Heart left ventricle (tissue), 16 donors: ENCODE measurements around the gene POLR1C. TPM values are rescaled to one million over a fixed set of nuclear protein-coding genes. Genes with fewer than 3 reads are reported as not detected.

Experiments
- ATAC-seq, 4 donors: fragments of 200-7000 bp; cut with Tn5 transposase; one replicate each; pipeline ENCODE4 v1.9.1; 2020 to 2022; ENCODE audit warnings: moderate library complexity in 4 of 4, mild to moderate bottlenecking in 3 of 4, moderate number of reproducible peaks in 1 of 4
- DNase-seq, 5 donors: peaks; one replicate each; pipeline ENCODE4 v3.0.0-alpha.2; 2020
- H3K27ac ChIP-seq, 12 donors: fragments of 200-600 bp; sonication (generic) in 4 of 12; one replicate each; pipeline versions ENCODE4 v1.5.0 to v1.8.0; 2016 to 2022; ENCODE audit warnings: mild to moderate bottlenecking in 2 of 12
- H3K27me3 ChIP-seq, 9 donors: fragments of 200-600 bp; sonication (generic) in 2 of 9; one replicate each; pipeline versions ENCODE4 v1.5.1 to v1.8.0; 2016 to 2022; ENCODE audit warnings: mild to moderate bottlenecking in 3 of 9
- H3K36me3 ChIP-seq, 9 donors: fragments of 200-600 bp; sonication (generic) in 2 of 9; one replicate each; pipeline versions ENCODE4 v1.5.0 to v1.8.0; 2018 to 2022; ENCODE audit warnings: mild to moderate bottlenecking in 2 of 9
- H3K4me1 ChIP-seq, 12 donors: fragments of 200-600 bp; sonication (generic) in 4 of 12; one replicate each; pipeline versions ENCODE4 v1.5.0 to v1.8.0; 2016 to 2022; ENCODE audit warnings: mild to moderate bottlenecking in 3 of 12
- H3K4me3 ChIP-seq, 12 donors: fragments of 200-600 bp; sonication (generic) in 4 of 12; one replicate each; pipeline versions ENCODE4 v1.5.0 to v1.8.0; 2017 to 2022; ENCODE audit warnings: mild to moderate bottlenecking in 9 of 12, moderate library complexity in 4 of 12
- H3K9me3 ChIP-seq, 12 donors: fragments of 200-600 bp; sonication (generic) in 4 of 12; one replicate each; pipeline versions ENCODE4 v1.5.0 to v1.8.0; 2016 to 2022; ENCODE audit warnings: mild to moderate bottlenecking in 1 of 12
- POLR2A ChIP-seq, 2 donors: fragments of 450-650 bp; IDR thresholded peaks; one replicate each; pipeline ENCODE4 v1.6.1; 2017; ENCODE audit warnings: antibody characterized with exemption in 2 of 2, mild to moderate bottlenecking in 2 of 2, moderate library complexity in 2 of 2
- WGBS, 4 donors: extraction: QIAGEN DNeasy Blood & Tissue Kit in 2 of 4; methylation state at CpG; one replicate each; pipeline versions ENCODE4 v1.1.5 to v1.1.7; 2013 to 2018; 5-methylcytosine and 5-hydroxymethylcytosine counted together
- intact Hi-C, 10 donors: fragments of 100-400 bp; cut with DNase I; formaldehyde crosslinking; loops; one replicate each; pipeline versions ENCODE4 v1.11.1 to v1.14.2; 2022
- polyA plus RNA-seq, 2 donors: library from polyadenylated mRNA; stranded (reverse); fragments of 200-250 nt; gene quantifications; one replicate each; pipeline ENCODE4 v1.2.3, GENCODE V29; 2013
- total RNA-seq, 9 donors: library from RNA; depleted of rRNA in 2 of 9; stranded (reverse); fragments of >200 nt in 2 of 9; fragmentation: NEBNext Ultra II Directional in 3 of 9; extraction: Animal tissue kit (Norgen Biotek cat#: 25700) in 3 of 9; gene quantifications; one replicate each; pipeline versions ENCODE4 v1.1.0 to v1.2.4, GENCODE V29; 2016 to 2023
- TF ChIP-seq, protein P1 (sequence below), 12 donors: fragments of 200-600 bp; sonication (generic) in 4 of 12; IDR thresholded peaks; one replicate each; pipeline versions ENCODE4 v1.5.0 to v1.8.0; 2018 to 2022; ENCODE audit warnings: antibody characterized with exemption in 12 of 12, mild to moderate bottlenecking in 5 of 12
- donor health status: ischemic (EF 13 %, LVEDD 7.1; RV severe dilation, severe dysfunction).
- donor health status: healthy with polysubstance abuse.
- donor health status: DM: no; HTN: yes; CAD: no.
- donor health status: DM: no; HTN: no; CAD: no.
- donor health status: ischemic (EF 25% LVEDD 6.9; RV normal size, moderate dysfunction).
- donor health status: ischemic (EF 25% LVEDD 5.7; RV mildly dilated, moderate dysfunction).
- donor health status: healthy.
- donor health status: DM: yes; HTN: yes; CAD: no.
- donor health status: ischemic (EF 35%, LVEDD 5.7; RV mildly dilated, moderate dysfunction).
- donor health status: nonischemic (EF 11% LVEDD 7.7; RV severe dilation, severe dysfunction).
- donor health status: DM: yes; HTN: yes; CAD: no.
- donor health status: PGD.
- donor health status: ischemic (EF 29% LVEDD 5.4; RV normal size, mild dysfunction).
- donor health status: nonischemic (EF 23%, LVEDD 6.1; RV moderate dilation, normal function).

The POLR1C gene
- total and polyA plus RNA-seq, 11 donors = 9.5 to 52.9 (median 13.5) TPM

DNA sequence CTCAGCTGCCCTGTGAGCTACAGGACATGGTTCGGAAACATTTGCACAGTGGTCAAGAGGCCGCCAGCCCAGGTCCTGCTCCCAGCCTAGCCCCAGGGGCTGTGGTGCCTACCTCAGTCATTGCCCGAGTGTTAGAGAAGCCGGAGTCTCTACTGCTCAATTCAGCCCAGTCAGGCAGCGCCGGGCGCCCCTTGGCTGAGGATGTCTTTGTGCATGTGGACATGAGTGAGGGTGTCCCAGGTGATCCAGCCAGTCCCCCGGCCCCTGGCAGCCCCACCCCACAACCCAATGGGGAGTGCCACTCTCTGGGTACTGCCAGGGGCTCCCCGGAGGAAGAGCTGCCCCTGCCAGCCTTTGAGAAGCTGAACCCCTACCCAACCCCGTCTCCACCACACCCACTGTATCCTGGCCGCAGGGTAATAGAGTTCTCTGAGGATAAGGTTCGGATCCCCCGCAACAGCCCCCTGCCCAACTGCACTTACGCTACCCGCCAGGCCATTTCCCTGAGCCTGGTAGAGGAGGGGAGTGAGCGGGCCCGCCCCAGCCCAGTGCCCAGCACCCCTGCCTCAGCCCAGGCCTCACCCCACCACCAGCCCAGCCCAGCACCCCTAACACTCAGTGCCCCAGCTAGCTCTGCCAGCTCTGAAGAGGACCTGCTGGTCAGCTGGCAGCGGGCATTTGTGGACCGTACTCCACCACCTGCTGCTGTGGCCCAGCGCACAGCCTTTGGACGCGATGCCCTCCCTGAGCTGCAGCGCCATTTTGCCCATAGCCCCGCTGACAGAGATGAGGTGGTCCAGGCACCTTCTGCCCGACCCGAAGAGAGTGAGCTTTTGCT, 11.9 kb upstream of the POLR1C start:
- H3K36me3 ChIP-seq = peaks cover 3 to 57% (median 47%) of the 10 kb centered on the region in 9 donors
- intact Hi-C loops = loop anchor here in 9 of 10 donors (5.0 to 10.0 kb wide), 7 partner anchors 118 to 250 kb away; partner anchors contain the start of gene ZNF318 (in 4 of the 9)
- DNase-seq = no peak

DNA sequence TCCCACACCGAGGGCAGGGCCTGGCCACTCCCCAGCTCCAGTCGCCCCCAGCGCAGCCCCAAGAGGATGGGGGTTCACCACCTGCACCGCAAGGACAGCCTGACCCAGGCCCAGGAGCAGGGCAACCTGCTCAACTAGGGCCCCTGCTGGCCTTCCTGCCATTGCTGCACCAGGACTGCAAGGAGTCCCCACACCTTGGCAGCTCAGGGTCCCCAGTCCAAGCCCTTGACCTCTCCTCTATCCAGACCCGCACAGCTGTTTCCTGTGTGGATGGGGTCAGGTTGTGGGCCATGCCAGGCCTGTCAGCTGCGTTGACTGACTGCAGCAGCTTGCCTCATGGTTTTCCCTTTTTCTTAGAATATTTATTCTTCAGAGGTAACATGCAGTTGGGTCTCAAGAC, 11.2 kb upstream of the POLR1C start:
- Histone ChIP-seq H3K4me3 (no peak overlapping the region), H3K27me3 (peaks cover 0 to 16% (median 0%) of the 10 kb centered on the region in 9 donors), H3K27ac (no peak overlapping the region), H3K9me3 (no peaks in the 10 kb centered on the region), H3K36me3 (peaks cover 3 to 50% (median 41%) of the 10 kb centered on the region in 9 donors), H3K4me1 (peaks cover 4 to 57% (median 31%) of the 10 kb centered on the region in 12 donors)
- no peak for ATAC-seq
- WGBS, 4 donors = 64 to 75% (median 69%) methylated on average over 6 of the region's 6 CpGs
- TF ChIP-seq, protein P1, sequence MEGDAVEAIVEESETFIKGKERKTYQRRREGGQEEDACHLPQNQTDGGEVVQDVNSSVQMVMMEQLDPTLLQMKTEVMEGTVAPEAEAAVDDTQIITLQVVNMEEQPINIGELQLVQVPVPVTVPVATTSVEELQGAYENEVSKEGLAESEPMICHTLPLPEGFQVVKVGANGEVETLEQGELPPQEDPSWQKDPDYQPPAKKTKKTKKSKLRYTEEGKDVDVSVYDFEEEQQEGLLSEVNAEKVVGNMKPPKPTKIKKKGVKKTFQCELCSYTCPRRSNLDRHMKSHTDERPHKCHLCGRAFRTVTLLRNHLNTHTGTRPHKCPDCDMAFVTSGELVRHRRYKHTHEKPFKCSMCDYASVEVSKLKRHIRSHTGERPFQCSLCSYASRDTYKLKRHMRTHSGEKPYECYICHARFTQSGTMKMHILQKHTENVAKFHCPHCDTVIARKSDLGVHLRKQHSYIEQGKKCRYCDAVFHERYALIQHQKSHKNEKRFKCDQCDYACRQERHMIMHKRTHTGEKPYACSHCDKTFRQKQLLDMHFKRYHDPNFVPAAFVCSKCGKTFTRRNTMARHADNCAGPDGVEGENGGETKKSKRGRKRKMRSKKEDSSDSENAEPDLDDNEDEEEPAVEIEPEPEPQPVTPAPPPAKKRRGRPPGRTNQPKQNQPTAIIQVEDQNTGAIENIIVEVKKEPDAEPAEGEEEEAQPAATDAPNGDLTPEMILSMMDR (IDR thresholded peaks at IDR 0.05) = no peak
- TF ChIP-seq POLR2A (IDR thresholded peaks at IDR 0.05) = no peak
- DNase-seq = no peak
- intact Hi-C loops = loop anchor here in 9 of 10 donors (1.0 to 10.0 kb wide), 10 partner anchors 51 to 251 kb away; partner anchors contain the start of genes ZNF318 (in 4 of the 9) and DLK2 (in 3 of the 9)

More for the DNA sequence above, 11.9 kb upstream of the POLR1C start:
- H3K27ac ChIP-seq = no peak overlapping the region
- 89 to 98% (median 95%) methylated on average over 11 to 26 of the region's 26 CpGs for WGBS, 4 donors
- no peak overlapping the region for H3K4me3 ChIP-seq
- no peak for ATAC-seq
- no peak for TF ChIP-seq POLR2A (IDR thresholded peaks at IDR 0.05)
- peaks cover 0 to 16% (median 0%) of the 10 kb centered on the region in 9 donors for H3K27me3 ChIP-seq
- H3K4me1 ChIP-seq = peaks cover 2 to 58% (median 33%) of the 10 kb centered on the region in 12 donors
- H3K9me3 ChIP-seq = no peaks in the 10 kb centered on the region

DNA sequence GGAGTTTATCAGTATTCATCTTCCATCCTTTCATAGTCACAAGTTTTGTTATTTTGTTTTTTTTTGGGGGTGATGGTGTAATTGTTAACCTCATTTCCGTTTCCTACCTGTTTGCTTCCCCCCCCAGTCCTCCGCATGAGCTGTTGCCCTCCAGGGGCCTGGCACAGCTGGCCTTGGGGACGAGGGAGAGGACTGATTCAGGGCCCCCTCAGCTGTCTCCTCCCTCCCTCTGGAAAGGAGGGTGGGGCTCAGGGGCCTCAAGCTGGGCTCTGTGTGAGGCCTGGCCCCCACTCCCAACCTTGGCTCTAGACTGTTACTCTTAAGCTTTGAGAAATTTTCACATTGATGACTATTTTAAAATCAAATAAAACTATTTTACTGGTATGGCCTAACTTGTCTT, 10.7 kb upstream of the POLR1C start:
- Histone ChIP-seq H3K4me3 (no peak overlapping the region), H3K4me1 (peaks cover 8 to 57% (median 32%) of the 10 kb centered on the region in 12 donors), H3K27ac (peak overlapping the region in 2 of 12 donors; percentile 0 to 47), H3K9me3 (no peaks in the 10 kb centered on the region), H3K36me3 (peaks cover 3 to 50% (median 41%) of the 10 kb centered on the region in 9 donors), H3K27me3 (peaks cover 0 to 16% (median 0%) of the 10 kb centered on the region in 9 donors)
- DNase-seq = no peak
- intact Hi-C loops = loop anchor here in 9 of 10 donors (1.0 to 10.0 kb wide), 10 partner anchors 51 to 251 kb away; partner anchors contain the start of genes ZNF318 (in 4 of the 9) and DLK2 (in 3 of the 9)
- ATAC-seq = no peak
- TF ChIP-seq, protein P1 (IDR thresholded peaks at IDR 0.05) = no peak
- TF ChIP-seq POLR2A (IDR thresholded peaks at IDR 0.05) = no peak
- 71 to 82% (median 80%) methylated on average over 3 of the region's 3 CpGs for WGBS, 4 donors

DNA sequence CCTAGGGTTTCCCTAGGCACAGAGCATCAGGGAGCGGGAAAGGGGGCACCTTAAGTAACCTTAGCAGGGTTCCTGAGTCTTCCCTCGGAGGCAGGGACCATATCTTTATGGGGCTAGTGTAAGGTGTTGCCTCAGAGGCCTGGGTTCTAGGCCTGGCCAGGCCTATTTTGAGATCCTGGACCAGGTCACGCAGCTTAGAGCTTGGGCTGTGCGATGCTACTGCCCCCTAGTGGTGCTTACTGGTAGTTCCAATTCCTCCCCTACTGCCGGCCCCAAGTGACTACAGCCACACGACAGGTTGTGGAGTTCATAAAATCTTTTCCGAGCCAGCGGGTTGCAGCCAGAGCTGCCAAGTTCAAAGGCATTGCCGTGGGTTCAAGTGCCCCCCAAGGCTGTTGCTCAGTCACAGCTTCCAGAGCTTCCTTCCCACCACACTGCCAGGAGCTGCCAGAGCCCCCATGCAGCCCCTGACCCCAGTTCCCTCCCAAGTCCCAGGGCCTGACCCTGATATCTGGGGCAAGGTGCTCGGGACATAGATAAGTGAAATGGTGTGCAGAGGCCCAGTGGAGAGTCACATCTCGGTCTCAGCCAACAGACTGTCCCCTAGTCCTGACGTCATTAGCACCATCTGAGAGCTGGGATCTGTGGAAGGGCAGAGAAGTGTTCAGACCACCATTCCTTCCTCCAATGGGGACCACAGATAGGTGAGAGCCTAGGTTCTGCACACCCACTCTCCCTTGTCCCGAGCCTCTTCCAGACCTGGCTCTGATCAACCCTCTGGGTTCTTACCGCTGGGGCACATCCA, 10.0 kb upstream of the POLR1C start:
- peaks cover 8 to 63% (median 37%) of the 10 kb centered on the region in 12 donors for H3K4me1 ChIP-seq
- no peaks in the 10 kb centered on the region for H3K9me3 ChIP-seq
- peak; percentile 36 to 71 (median 40) for ATAC-seq
- DNase-seq = peak in 4 of 5 donors; percentile 74 to 82 (median 78)
- intact Hi-C loops = loop anchor here in 9 of 10 donors (1.0 to 10.0 kb wide), 10 partner anchors 52 to 252 kb away; partner anchors contain the start of genes ZNF318 (in 4 of the 9) and DLK2 (in 3 of the 9)
- H3K4me3 ChIP-seq = no peak overlapping the region
- peak overlapping the region in 2 of 12 donors; percentile 0 to 47 for H3K27ac ChIP-seq
- TF ChIP-seq, protein P1 (IDR thresholded peaks at IDR 0.05) = peak; percentile 89 to 100 (median 97)
- peak in 1 of 2 donors; percentile 4 for TF ChIP-seq POLR2A (IDR thresholded peaks at IDR 0.05)
- H3K27me3 ChIP-seq = peaks cover 0 to 16% (median 0%) of the 10 kb centered on the region in 9 donors
- peaks cover 3 to 54% (median 47%) of the 10 kb centered on the region in 9 donors for H3K36me3 ChIP-seq
- 24 to 27% (median 25%) methylated on average over 12 to 14 of the region's 14 CpGs for WGBS, 4 donors
